Type B pancreatic cell (in vitro differentiated cells): ENCODE results near the gene SGSH. TPM values are rescaled to one million over a fixed set of nuclear protein-coding genes. Genes with fewer than 3 reads are reported as not detected.

Experiments
- DNase-seq: peaks from one replicate; pipeline ENCODE4 v3.0.0; 2021; ENCODE audit warnings: mixed read lengths; ENCODE audit not compliant: unreplicated experiment; ENCODE audit errors: extremely low spot score
- H3K27ac Mint-ChIP-seq: 2 replicates; pipeline ENCODE4 v1.8.0; 2021; ENCODE audit warnings: mild to moderate bottlenecking, mixed read lengths
- H3K27me3 Mint-ChIP-seq: 2 replicates; pipeline ENCODE4 v1.8.0; 2021; ENCODE audit warnings: mixed read lengths
- H3K36me3 Mint-ChIP-seq: 2 replicates; pipeline ENCODE4 v1.8.0; 2021; ENCODE audit warnings: mixed read lengths
- H3K4me1 Mint-ChIP-seq: one replicate; pipeline ENCODE4 v1.8.0; 2021; ENCODE audit warnings: mixed read lengths; ENCODE audit not compliant: unreplicated experiment
- H3K4me3 Mint-ChIP-seq: 2 replicates; pipeline ENCODE4 v1.8.0; 2021; ENCODE audit warnings: mild to moderate bottlenecking, mixed read lengths
- H3K9me3 Mint-ChIP-seq: 2 replicates; pipeline ENCODE4 v1.8.0; 2021; ENCODE audit warnings: mixed read lengths
- total RNA-seq: library from RNA; stranded (reverse); gene quantifications from 2 replicates; pipeline ENCODE4 v1.2.1, GENCODE V29; 2021; ENCODE audit warnings: low replicate concordance
- TF ChIP-seq, protein P1 (sequence below): fragments of 200-600 bp; sonication (generic); conservative IDR thresholded peaks from 2 replicates; pipeline ENCODE4 v1.5.0; 2021; ENCODE audit warnings: antibody characterized with exemption, mild to moderate bottlenecking

The SGSH gene
- total RNA-seq, 1 donor from 2014 or later: 40.5 TPM

DNA sequence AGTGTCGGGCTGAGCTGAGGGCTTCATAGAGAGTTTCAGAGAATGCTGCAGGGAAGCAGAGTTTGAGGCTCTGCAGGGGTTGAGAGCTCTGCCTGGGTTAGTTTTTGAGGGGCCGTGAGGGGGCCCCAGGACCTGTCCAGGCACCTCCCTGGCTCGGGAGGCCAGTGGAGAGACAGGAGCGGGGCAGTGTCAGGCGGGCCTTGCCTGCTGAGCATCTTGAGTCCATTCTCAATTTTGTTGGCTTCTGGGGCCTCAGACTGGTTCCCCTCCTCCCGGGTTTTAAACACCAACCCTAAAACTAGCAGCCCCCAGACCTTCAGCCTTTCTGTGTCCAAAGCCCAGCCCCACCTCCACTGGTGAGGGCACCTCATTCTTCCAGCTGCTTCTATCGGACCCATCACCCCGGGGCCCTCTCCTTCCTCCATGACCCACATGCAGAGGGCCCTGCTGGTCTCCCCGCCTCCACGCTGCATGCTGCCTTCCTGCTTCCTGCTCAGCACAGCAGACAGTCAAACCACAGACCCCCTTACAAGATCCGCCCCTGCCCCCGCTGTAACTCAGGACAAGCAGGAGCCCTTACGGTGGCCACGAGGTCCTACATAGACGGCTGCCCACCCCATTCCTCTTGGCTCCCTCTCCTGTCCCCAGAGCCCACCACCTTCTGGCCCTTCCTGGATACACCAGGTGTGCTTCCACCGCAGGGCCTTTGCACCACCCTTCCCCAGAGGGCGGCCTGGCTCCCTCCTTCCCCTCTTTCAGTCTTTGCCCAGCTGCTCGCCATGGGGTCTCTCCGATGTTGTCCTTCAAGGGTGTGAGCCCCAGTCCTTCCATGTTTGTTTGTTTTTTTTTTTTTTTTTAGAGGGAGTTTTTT is 44.3 kb upstream of the SGSH start:
- no peak for DNase-seq
- TF ChIP-seq, protein P1, sequence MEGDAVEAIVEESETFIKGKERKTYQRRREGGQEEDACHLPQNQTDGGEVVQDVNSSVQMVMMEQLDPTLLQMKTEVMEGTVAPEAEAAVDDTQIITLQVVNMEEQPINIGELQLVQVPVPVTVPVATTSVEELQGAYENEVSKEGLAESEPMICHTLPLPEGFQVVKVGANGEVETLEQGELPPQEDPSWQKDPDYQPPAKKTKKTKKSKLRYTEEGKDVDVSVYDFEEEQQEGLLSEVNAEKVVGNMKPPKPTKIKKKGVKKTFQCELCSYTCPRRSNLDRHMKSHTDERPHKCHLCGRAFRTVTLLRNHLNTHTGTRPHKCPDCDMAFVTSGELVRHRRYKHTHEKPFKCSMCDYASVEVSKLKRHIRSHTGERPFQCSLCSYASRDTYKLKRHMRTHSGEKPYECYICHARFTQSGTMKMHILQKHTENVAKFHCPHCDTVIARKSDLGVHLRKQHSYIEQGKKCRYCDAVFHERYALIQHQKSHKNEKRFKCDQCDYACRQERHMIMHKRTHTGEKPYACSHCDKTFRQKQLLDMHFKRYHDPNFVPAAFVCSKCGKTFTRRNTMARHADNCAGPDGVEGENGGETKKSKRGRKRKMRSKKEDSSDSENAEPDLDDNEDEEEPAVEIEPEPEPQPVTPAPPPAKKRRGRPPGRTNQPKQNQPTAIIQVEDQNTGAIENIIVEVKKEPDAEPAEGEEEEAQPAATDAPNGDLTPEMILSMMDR: no peak
- Mint-ChIP-seq H3K4me1 (peaks cover 11% of the 10 kb centered on the region), H3K27ac (no peak overlapping the region), H3K27me3 (no peaks in the 10 kb centered on the region), H3K9me3 (no peaks in the 10 kb centered on the region), H3K36me3 (peaks cover 4% of the 10 kb centered on the region), H3K4me3 (peak overlapping the region; percentile 66)

DNA sequence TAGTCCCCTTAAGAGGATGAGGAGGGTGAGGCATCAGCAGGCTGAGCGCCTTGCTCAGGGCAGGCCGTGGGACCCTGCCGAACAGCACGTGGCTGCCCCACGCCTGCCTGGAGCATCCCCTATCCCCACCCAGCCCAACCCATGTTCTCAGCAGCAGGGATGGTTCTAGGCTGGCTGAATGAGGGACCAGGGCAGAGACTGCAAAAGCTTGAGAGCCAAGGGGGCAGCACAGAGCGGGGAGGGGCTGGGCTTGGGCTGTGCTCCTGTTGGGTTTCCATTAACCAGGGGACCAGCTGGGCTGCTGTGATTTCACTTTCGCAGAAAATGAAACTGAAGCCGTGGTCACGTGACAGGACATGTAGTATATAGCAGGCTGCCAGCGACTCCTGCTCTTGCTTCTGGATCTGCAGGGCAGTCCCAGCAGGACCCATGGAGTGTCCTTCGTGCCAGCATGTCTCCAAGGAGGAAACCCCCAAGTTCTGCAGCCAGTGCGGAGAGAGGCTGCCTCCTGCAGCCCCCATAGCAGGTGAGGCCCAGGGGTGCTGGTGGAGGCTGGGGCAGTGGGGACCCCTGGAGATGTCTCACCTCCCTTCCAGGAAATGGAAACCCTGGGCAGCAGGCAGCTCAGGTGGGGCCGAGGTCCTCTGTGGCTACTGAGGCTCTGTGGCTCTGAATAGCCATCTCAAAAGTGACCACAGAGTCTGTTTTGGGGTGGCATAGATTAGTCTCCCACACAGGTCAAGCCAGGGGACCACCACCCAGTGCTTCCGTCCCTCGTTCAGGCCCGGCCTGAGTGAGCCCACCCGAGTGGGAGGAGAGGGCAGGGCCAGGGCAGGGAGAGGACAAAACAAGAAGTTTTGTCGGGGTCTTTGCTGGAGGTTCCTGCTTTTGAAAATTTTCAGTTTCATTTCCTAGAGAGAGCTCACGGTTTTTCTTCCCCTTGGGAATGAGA is 43.4 kb upstream of the SGSH start:
- H3K9me3 Mint-ChIP-seq: no peaks in the 10 kb centered on the region
- peak overlapping the region; percentile 80 for H3K4me3 Mint-ChIP-seq
- TF ChIP-seq, protein P1: no peak
- peaks cover 4% of the 10 kb centered on the region for H3K36me3 Mint-ChIP-seq
- H3K4me1 Mint-ChIP-seq: peaks cover 11% of the 10 kb centered on the region
- no peak for DNase-seq
- peak overlapping the region; percentile 86 for H3K27ac Mint-ChIP-seq
- no peaks in the 10 kb centered on the region for H3K27me3 Mint-ChIP-seq

DNA sequence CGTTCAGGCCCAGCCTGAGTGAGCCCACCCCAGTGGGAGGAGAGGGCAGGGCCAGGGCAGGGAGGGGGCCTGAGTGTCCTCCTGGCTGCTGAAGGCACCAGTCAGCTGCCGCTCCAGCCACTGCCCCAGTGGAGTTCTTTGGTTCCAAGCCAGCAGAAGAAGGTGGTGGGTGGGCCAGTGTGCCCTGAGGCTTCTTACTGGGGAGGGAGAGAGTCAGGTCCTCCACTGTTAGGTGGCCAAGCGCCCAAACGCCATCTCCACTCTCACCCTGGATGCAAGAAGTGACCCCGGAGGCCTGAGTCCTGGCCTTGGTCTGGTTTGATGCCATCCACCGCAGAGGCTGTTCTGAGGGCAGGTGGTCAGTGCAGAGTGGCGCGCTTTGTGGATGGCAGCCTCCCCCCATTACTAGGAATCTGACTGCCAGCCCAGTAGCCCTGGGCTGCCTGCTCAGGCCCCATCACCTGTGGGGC is 42.7 kb upstream of the SGSH start:
- Mint-ChIP-seq H3K27me3 (no peaks in the 10 kb centered on the region), H3K4me3 (no peak overlapping the region), H3K36me3 (peaks cover 4% of the 10 kb centered on the region), H3K4me1 (peaks cover 11% of the 10 kb centered on the region), H3K9me3 (no peaks in the 10 kb centered on the region), H3K27ac (no peak overlapping the region)
- TF ChIP-seq, protein P1: no peak
- no peak for DNase-seq

DNA sequence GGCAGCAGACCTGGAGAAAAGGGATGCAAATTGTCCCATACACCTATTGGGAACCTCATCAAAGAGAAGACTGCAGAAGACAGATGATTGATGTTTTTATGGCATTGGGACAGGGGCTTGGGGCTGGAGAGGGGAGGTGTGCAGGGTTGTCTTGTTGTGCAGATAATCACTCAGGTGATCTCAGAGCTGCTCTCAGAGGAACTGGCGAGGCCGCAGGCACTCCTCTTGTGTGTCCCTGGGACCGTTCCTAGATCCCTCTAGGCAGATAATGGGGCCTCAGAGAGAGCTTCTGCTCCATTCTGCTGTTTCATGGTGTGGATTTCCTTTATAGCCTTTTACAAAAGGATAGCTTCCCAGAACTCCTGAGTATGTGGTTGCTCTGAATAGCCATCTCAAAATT is 42.2 kb upstream of the SGSH start:
- peaks cover 11% of the 10 kb centered on the region for H3K4me1 Mint-ChIP-seq

DNA sequence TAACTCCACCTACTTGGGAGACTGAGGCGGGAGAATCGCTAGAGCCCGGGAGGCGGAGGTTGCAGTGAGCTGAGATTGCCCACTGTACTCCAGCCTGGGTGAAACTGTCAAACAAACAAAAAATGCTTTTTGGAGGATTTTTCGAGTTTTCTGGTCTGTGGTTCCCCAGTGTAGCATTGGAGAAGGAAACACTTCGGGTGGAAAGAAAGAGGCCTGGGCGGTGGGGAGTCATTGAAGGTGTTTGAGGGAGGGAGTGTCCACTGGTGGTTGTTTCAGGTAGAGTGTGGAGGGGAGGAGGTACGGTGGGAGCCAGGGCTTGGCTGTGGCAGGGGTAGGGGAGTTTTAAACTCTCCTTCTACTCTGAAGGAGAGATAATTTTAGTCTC is 41.8 kb upstream of the SGSH start:
- peaks cover 11% of the 10 kb centered on the region for H3K4me1 Mint-ChIP-seq
- H3K4me3 Mint-ChIP-seq: peak overlapping the region; percentile 95
- no peaks in the 10 kb centered on the region for H3K9me3 Mint-ChIP-seq
- peak overlapping the region; percentile 94 for H3K27ac Mint-ChIP-seq
- DNase-seq: no peak
- H3K36me3 Mint-ChIP-seq: peaks cover 4% of the 10 kb centered on the region
- no peaks in the 10 kb centered on the region for H3K27me3 Mint-ChIP-seq
- TF ChIP-seq, protein P1: no peak

More for the DNA sequence above, 42.2 kb upstream of the SGSH start:
- TF ChIP-seq, protein P1: no peak
- Mint-ChIP-seq H3K9me3 (no peaks in the 10 kb centered on the region), H3K36me3 (peaks cover 4% of the 10 kb centered on the region), H3K4me3 (peak overlapping the region; percentile 95), H3K27ac (peak overlapping the region; percentile 94), H3K27me3 (no peaks in the 10 kb centered on the region)
- no peak for DNase-seq
